ENCODE results near the gene LSAMP. TPM values are rescaled to one million over a fixed set of nuclear protein-coding genes. Genes with fewer than 3 reads are reported as not detected.

LSAMP gene
- polyA plus RNA-seq, 1 of the 3 experiments (the other 2 are of a cell fraction) = 6.6 TPM

DNA sequence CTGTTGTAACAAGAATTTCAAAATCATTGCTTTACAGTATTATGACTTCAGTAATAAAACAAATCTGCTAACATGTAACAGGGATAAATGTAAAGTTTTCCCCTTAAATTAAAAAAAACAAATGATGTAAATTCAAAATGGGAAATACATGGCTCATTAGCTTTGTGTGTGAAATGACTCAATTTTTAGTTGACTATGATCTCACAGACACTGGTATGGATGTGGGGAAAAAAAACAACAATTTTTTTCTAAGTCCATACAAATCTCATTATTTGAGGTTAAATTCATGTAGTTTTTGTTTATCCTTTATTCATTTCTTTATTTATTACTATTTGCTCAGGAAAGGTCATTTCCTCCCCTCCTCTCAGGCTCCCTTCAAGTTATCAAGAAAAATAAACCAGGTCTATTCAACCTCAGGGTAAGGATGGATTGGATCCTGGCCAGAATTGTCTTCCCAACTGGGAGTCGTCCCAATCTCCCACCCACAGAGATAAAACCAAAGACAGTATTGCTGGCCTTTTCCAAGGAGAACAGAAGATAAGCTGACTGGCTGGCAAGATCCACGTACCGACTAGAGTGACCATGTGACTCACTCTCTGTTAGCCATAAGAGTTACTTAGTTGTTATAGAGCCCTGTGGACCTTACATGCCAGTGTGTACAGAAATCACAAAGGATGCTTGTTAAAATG is 448.7 kb downstream of the LSAMP start:
- no peaks in the 10 kb centered on the region for H3K36me3 ChIP-seq (replicated peaks in 1 of 2; ENCODE audit: control insufficient read depth in 1 of 2, insufficient read depth in 2 of 2, low read length in 1 of 2)
- no peak overlapping the region for H2AFZ ChIP-seq (ENCODE audit: low read depth)
- no peak overlapping the region for H3K27ac ChIP-seq (ENCODE audit: low read depth in 2 of 2, low read length in 1 of 2)
- POLR2A ChIA-PET = no interaction called here
- H3K9ac ChIP-seq = no peak overlapping the region
- H3K4me1 ChIP-seq (ENCODE audit: control insufficient read depth in 1 of 2, insufficient read depth in 2 of 2, low read depth in 1 of 2, low read length in 1 of 2) = peaks cover 12 to 26% of the 10 kb centered on the region in 2 experiments
- H3F3A ChIP-seq (replicated peaks; ENCODE audit: insufficient read depth) = peaks cover 25% of the 10 kb centered on the region
- TF ChIP-seq RXRA (IDR thresholded peaks at IDR 0.05; ENCODE audit: borderline replicate concordance, low read depth) (no peak), EZH2phosphoT487 (IDR thresholded peaks at IDR 0.05; ENCODE audit: borderline replicate concordance, low read depth) (no peak), NFIC (IDR thresholded peaks at IDR 0.05; ENCODE audit: borderline replicate concordance) (no peak)
- no peak overlapping the region for H3K4me2 ChIP-seq
- no peak overlapping the region for H3K4me3 ChIP-seq (ENCODE audit: low read depth in 2 of 2, low read length in 1 of 2)
- H3K9me2 ChIP-seq = no peaks in the 10 kb centered on the region
- no peaks in the 10 kb centered on the region for H3K9me3 ChIP-seq
- H3K27me3 ChIP-seq (ENCODE audit: insufficient read depth) = no peaks in the 10 kb centered on the region
- no peak for DNase-seq
- 73% methylated on average over 3 of the region's 3 CpGs for WGBS (ENCODE audit: low lambda C conversion rate)
- CTCF ChIA-PET = no interaction called here
- H4K20me1 ChIP-seq (ENCODE audit: insufficient read depth) = no peaks in the 10 kb centered on the region
- no peaks in the 10 kb centered on the region for H3K79me2 ChIP-seq (ENCODE audit: insufficient read depth)

DNA sequence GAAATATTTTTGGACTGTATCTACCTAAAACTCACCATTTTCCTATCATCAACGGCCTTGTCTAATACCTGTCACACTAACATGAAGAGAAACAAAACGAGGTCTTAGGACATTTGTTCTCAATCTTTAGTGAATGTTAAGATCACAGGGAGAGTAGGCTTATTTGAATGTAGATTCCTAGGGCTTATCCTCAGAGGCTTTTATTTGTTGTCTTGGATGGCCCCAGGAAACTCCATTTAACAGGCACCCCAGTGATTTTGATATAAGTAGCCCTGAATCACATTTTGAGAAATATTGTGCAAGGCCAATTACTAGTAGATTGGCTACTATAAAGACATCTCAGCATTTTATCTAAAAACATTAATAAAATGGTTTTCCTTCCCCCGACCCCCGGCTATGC is 454.6 kb downstream of the LSAMP start:
- Histone ChIP-seq H4K20me1 (ENCODE audit: insufficient read depth) (no peaks in the 10 kb centered on the region), H3K9ac (no peak overlapping the region), H3K9me2 (no peaks in the 10 kb centered on the region), H3K27me3 (ENCODE audit: insufficient read depth) (no peaks in the 10 kb centered on the region), H3K4me2 (no peak overlapping the region), H3K27ac (ENCODE audit: low read depth in 2 of 2, low read length in 1 of 2) (peak overlapping the region; percentile 60 to 73; a peak in 3 of 4 replicates), H3K4me3 (ENCODE audit: low read depth in 2 of 2, low read length in 1 of 2) (no peak overlapping the region), H3K4me1 (ENCODE audit: control insufficient read depth in 1 of 2, insufficient read depth in 2 of 2, low read depth in 1 of 2, low read length in 1 of 2) (peaks cover 0 to 17% of the 10 kb centered on the region in 2 experiments; a peak in 2 of 4 replicates), H3K36me3 (replicated peaks in 1 of 2; ENCODE audit: control insufficient read depth in 1 of 2, insufficient read depth in 2 of 2, low read length in 1 of 2) (no peaks in the 10 kb centered on the region), H3K79me2 (ENCODE audit: insufficient read depth) (no peaks in the 10 kb centered on the region), H2AFZ (ENCODE audit: low read depth) (no peak overlapping the region), H3F3A (replicated peaks; ENCODE audit: insufficient read depth) (peaks cover 14% of the 10 kb centered on the region), H3K9me3 (no peaks in the 10 kb centered on the region)
- WGBS (ENCODE audit: low lambda C conversion rate) = 77% methylated on average over 4 of the region's 4 CpGs
- DNase-seq = no peak
- CTCF ChIA-PET = no interaction called here
- TF ChIP-seq MXI1 (IDR thresholded peaks at IDR 0.05; ENCODE audit: low read depth, low read length) (no peak), GABPA (IDR thresholded peaks at IDR 0.05; ENCODE audit: low read depth) (no peak), FOXM1 (IDR thresholded peaks at IDR 0.05; ENCODE audit: low read depth) (no peak), SMC3 (IDR thresholded peaks at IDR 0.05; ENCODE audit: low read depth, low read length) (no peak), JUND (IDR thresholded peaks at IDR 0.05) (no peak), FOXJ3 (CRISPR knock-in tag; IDR thresholded peaks at IDR 0.05) (no peak), MEF2A (IDR thresholded peaks at IDR 0.05; ENCODE audit: borderline replicate concordance, low read depth) (no peak)
- TF ChIP-seq, protein P1, sequence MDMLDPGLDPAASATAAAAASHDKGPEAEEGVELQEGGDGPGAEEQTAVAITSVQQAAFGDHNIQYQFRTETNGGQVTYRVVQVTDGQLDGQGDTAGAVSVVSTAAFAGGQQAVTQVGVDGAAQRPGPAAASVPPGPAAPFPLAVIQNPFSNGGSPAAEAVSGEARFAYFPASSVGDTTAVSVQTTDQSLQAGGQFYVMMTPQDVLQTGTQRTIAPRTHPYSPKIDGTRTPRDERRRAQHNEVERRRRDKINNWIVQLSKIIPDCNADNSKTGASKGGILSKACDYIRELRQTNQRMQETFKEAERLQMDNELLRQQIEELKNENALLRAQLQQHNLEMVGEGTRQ (IDR thresholded peaks at IDR 0.05; ENCODE audit: borderline replicate concordance, low read depth, low read length) = no peak
- TF ChIP-seq, protein P2, sequence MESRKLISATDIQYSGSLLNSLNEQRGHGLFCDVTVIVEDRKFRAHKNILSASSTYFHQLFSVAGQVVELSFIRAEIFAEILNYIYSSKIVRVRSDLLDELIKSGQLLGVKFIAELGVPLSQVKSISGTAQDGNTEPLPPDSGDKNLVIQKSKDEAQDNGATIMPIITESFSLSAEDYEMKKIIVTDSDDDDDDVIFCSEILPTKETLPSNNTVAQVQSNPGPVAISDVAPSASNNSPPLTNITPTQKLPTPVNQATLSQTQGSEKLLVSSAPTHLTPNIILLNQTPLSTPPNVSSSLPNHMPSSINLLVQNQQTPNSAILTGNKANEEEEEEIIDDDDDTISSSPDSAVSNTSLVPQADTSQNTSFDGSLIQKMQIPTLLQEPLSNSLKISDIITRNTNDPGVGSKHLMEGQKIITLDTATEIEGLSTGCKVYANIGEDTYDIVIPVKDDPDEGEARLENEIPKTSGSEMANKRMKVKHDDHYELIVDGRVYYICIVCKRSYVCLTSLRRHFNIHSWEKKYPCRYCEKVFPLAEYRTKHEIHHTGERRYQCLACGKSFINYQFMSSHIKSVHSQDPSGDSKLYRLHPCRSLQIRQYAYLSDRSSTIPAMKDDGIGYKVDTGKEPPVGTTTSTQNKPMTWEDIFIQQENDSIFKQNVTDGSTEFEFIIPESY (IDR thresholded peaks at IDR 0.05; ENCODE audit: borderline replicate concordance, low read depth) = no peak
- POLR2A ChIA-PET = no interaction called here

Data from SK-N-SH (cell line).